ENCODE measurements around the gene MSLN.

DNA sequence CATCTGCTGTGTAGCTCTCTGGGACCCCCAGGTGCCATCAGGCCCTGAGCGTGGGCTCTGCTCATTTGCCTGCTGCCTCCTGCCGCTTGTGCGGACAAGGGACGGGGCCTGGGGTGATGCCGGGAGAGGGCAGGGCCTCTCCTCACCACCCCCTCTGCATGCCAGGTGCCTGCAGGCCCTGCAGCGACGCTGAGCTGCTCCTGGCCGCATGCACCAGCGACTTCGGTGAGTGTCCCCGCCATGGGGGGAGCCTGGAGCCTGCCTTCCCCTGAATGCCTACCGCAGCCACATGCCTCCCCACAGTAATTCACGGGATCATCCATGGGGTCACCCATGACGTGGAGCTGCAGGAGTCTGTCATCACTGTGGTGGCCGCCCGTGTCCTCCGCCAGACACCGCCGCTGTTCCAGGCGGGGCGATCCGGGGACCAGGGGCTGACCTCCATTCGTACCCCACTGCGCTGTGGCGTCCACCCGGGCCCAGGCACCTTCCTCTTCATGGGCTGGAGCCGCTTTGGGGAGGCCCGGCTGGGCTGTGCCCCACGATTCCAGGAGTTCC is 43.7 kb upstream of the MSLN start:
- TF ChIP-seq, protein P1, sequence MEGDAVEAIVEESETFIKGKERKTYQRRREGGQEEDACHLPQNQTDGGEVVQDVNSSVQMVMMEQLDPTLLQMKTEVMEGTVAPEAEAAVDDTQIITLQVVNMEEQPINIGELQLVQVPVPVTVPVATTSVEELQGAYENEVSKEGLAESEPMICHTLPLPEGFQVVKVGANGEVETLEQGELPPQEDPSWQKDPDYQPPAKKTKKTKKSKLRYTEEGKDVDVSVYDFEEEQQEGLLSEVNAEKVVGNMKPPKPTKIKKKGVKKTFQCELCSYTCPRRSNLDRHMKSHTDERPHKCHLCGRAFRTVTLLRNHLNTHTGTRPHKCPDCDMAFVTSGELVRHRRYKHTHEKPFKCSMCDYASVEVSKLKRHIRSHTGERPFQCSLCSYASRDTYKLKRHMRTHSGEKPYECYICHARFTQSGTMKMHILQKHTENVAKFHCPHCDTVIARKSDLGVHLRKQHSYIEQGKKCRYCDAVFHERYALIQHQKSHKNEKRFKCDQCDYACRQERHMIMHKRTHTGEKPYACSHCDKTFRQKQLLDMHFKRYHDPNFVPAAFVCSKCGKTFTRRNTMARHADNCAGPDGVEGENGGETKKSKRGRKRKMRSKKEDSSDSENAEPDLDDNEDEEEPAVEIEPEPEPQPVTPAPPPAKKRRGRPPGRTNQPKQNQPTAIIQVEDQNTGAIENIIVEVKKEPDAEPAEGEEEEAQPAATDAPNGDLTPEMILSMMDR (conservative IDR thresholded peaks at IDR 0.05; ENCODE audit: low read depth, low read length) = no peak
- TF ChIP-seq EZH2 (IDR thresholded peaks at IDR 0.05; ENCODE audit: borderline replicate concordance, low read depth, low read length, poor library complexity, severe bottlenecking) = no peak

Data from A673 (cell line).